HG03439 (cell line): ENCODE measurements around the gene ZMYM5.
A peak's percentile ranks its signal among the peaks of the same experiment; 100 is the strongest.
"Not testable (repeated sequence)": the region's sequence is repeated elsewhere in the genome, so short reads cannot be mapped to it uniquely, and the experiment has no call there.

Source experiments
- ATAC-seq: cut with Tn5 transposase; IDR thresholded peaks from one replicate; pipeline ENCODE4 v1.9.1; 2021; ENCODE audit warnings: mild to moderate bottlenecking, moderate library complexity; ENCODE audit not compliant: unreplicated experiment

ZMYM5 gene

DNA sequence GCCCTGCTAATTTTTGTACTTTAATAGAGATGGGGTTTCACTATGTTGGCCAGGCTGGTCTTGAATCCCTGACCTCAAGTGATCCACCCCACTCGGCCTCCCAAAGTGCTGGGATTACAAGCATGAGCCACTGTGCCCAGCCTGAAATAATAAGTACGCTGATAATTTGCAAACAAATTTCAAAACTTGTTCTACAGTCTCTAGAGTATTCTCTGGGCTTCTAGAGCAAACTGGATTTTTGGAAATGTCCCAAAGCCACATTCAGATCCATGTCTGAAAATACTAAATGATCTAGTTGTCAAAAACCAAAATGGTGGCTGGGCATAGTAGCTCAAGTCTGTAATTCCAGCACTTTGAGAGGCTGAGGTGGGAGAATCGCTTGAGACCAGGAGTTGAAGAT, 40.8 kb downstream of the ZMYM5 start:
- ATAC-seq, result no peak

- ATAC-seq, result no peak
Observed at GRCh38 chr13:19818223-19818842, 45.1 kb downstream of the ZMYM5 start.

DNA sequence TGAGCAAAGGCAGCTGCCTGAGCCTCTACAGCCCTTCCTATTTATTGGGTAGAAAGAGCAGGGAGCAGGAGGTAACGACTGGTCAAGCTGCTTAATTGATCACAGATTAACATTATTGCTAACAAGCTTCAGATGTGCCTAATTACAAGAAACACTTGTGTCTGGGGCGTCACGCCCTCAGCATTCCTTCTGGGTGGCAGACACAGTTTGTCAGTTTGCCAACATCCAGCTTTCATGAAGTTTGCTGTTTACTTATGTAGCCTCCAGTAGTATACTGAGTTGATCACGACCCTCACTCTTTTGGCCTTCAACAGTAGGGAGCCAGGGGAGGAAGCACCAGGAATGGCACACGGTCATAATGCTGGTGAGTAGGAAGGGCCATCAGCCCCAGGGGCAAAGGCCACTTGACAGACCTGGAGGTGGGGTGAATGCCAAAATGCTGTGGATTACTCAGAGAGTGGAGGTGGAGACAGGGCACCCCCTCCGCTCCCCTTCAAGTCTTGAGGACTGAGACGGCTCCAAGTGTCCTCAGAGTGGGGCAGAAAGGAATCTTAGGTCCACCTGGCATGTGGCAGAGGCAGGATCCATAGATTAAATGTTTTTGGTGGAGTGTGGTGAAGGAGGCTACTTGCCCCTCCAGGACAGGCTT, 45.8 kb downstream of the ZMYM5 start:
- ATAC-seq, result no peak

- ATAC-seq, result no peak
Observed at GRCh38 chr13:19817106-19817505, 46.3 kb downstream of the ZMYM5 start.

DNA sequence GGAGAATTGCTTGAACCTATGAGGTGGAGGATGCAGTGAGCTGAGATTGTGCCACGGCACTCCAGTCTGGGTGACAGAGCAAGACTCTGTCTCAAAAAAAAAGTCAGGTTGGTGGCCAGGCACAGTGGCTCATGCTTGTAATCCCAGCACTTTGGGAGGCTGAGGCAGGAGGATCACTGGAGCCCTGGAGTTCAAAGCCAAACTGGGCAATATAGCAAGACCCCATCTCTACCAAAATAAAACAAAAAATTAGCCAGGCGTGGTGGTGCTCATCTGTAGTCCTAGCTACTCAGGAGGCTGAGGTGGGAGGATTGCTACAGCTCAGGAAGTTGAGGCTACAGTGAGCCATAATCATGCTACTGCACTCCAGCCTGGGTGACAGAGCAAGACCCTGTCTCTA, 47.6 kb downstream of the ZMYM5 start:
- not testable (repeated sequence) for ATAC-seq

- ATAC-seq, result no peak
Observed at GRCh38 chr13:19810996-19811881, 52.2 kb downstream of the ZMYM5 start.

GRCh38 chr13:19810151-19810550, 53.3 kb downstream of the ZMYM5 start:
- no peak for ATAC-seq

DNA sequence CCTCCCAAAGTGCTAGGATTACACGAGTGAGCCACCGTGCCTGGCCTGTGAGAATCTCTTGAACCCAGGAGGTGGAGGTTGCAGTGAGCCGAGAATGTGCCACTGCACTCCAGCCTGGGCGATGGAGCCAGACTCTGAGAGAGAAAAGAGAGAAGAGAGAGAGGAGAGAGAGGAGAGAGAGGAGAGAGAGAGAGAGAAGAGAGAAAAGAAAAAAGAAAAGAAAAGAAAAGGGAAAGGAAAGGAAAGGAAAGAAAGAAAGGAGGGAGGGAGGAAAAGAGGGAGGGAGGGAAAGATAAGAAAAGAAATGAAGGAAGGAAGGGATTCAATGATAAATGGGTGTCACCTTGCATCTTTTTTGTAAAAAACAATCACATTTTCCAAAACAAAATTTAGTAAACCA, 57.7 kb downstream of the ZMYM5 start:
- no peak for ATAC-seq

- no peak for ATAC-seq
Observed at GRCh38 chr13:19795956-19796355, 67.5 kb downstream of the ZMYM5 start.

DNA sequence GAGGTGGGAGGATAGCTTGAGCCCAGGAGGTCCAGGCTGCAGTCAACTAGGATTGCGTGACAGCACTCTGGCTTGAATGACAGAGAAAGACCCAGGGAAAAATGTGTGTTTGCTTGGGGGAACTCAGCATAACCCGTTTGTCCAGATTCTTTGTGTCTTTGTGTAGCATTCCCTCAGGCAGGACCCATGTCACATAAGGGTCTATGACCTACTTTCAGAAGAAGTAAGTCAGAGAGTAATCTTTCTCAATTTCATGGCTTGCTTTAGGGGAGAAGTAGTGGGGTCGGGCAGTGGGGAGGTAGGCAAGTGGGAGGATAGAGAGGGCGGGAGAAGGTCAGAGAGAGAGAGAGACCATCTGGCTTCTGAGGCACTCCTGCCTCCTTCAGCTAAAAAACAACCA, 68.8 kb downstream of the ZMYM5 start:
- no peak for ATAC-seq

DNA sequence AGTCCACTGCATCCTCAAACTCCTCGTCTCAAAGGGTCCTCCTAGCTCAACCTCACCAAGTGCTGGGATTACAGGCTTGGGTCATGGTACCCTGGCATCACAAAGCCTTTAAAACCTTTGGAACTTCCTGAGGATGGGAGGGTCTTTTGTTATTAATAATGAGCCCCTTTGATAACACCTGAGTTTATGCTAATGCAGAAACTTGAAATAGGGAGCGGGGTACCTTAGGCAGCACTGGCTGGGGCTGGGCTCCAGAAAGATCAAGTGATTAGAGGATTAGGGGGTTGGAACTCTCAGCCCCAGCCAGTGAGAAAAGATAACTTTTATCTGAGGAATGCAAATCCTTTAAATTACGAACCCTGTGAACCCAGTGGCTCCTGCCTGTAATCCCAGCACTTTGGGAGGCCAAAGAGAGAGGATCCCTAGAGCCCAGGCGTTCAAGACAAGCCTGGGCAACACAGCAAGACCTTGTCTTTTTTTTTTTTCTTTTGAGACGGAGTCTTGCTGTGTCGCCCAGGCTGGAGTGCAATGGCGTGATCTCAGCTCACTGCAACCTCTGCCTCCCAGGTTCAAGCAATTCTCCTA, 71.4 kb downstream of the ZMYM5 start:
- ATAC-seq, result no peak

DNA sequence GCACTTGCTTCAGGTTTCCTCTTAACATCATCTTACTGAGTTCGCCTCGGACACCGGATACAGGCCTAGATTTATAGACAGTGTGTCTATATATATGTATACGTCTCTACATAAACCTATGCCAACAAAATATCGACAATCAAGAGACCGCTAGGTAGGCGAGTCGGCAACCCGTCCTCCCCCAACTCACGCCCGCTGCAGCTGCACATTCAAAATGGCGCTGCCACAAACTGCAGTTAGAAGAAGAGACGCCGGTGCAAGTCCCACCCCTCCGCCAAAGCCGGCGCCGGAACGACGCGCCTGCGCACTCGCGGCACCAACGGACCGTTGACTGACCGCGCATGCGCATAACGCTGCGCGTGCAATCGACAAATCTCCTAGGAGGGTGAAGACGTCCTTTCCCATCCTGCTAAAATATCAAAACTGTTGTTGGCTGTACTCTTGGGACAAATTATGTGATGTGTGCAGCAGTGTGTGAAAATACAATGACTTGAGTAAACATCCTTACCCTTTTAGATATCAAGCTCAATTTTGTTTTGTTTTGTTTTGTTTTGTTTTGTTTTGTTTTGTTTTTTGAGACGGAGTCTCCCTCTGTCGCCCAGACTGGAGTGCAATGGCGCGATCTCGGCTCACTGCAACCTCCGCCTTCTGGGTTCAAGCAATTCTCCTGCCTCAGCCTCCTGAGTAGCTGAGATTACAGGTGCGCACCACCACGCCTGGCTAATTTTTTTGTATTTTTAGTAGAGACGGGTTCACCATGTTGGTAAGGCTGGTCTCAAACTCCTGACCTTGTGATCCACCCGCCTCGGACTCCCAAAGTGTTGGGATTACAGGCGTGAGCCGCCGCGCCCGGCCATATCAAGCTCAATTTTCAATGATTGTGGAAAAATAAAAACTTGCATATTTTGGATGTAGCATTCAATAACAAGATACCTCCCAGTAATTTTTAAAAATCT, 80.4 kb downstream of the ZMYM5 start, which contains the start of gene PSPC1:
Gene PSPC1, minus strand, starts transcription at position 219 of the 956 bp plus-strand sequence. Its CDS starts 188 bp downstream, at position 31.
- ATAC-seq, result peak; percentile 84

DNA sequence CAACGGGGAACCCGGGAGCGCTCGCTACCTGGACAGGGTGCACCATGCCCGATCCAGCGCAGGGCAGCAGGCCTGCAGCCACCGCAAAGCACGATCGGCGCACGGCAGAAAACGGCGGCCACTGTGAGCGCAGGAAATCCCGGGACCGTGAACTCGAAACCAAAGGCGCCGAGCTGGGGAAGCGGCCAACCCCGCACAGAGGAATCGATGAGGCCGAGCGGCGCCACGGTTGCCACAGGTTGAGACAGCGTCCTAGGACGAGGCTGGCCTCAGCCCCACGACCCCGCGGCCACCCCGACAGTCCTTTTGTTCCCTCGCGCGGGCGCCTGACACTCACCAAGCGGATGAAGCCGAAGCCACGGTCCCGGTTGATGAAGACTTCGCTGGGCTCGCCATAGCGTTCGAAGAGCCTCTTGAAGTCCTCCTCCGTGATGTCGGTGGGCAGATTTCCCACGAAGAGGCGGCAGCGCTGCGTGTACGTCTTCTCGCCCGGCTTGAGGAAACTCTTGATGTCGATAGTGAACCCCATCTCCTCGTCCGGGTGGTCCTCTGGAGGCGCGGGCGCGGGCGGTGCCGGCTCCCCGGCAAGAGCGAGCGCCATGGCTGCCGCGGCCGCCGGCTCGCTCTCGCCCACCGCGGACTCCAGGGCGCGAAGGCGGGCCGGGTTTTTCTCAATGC, 81.3 kb downstream of the ZMYM5 start:
- peak; percentile 45 for ATAC-seq

DNA sequence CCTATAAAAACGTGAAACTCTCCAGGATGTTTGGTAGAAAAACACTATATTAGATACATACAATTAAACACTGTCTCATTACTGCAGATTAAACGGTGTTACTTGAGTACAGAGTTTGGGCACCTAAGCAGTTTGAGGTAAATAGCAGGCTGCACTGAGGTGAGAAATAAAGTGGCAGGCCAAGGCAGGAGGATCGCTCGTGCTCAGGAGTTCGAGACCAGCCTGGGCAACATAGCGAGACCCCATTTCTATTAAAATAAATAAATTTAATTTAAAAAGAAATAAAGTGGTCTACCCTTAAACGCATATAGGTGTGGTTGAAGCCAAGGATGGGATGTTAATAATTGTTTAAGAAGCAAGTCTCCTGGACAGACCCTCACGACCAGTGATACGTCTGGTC, 81.9 kb downstream of the ZMYM5 start:
- ATAC-seq, result no peak

DNA sequence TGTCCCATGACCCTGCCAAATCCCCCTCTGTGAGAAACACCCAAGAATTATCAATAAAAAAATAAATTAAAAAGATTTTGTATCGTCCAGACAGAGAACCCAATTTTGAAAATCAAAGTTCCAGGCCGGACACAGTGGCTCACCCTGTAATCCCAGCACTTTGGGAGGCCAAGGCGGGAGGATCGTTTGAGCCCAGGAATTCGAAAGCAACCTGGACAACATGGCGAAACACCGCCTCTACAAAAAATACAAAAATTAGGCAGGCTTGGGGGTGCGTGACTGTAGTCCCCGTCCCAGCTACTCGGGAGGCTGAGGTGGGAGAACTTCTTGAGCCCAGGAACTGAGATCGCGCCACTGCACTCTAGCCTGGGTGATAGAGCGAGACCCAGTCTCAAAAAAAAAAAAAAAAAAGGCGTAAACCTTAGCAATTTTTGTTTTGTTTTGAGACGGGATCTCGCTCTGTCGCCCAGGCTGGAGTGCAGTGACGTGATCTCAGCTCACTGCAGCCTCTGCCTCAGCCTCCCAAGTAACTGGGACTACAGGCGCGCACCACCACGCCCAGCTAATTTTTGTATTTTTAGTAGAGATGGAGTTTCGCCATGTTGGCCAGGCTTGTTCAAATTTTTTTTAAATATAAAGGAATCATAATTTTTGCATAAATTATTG, 82.6 kb downstream of the ZMYM5 start:
- ATAC-seq, result not testable (repeated sequence)
